H9 (cell line): ENCODE measurements around the gene CNNM4. TPM values are rescaled to one million over a fixed set of nuclear protein-coding genes. Genes with fewer than 3 reads are reported as not detected.

Experiments
- DNase-seq: peaks from one replicate; pipeline ENCODE4 v3.0.0-alpha.2; 2017
- H2AFZ ChIP-seq: one replicate; pipeline ENCODE4 v1.6.1; 2013; ENCODE audit warnings: mild to moderate bottlenecking, low read length, control low read depth, moderate library complexity
- H2AK5ac ChIP-seq: 2 replicates; pipeline ENCODE4 v1.6.1; 2013; ENCODE audit warnings: low read length, control low read depth, mixed read lengths; ENCODE audit not compliant: insufficient read length
- H2BK120ac ChIP-seq: one replicate; pipeline ENCODE4 v1.6.1; 2013; ENCODE audit warnings: low read depth, mild to moderate bottlenecking, low read length, control low read depth, inconsistent platforms; ENCODE audit not compliant: poor library complexity, severe bottlenecking
- H2BK12ac ChIP-seq: 2 replicates; pipeline ENCODE4 v1.6.1; 2013; ENCODE audit warnings: low read length, control low read depth, mixed read lengths, low read depth; ENCODE audit not compliant: insufficient read length
- H2BK15ac ChIP-seq: 2 replicates; pipeline ENCODE4 v1.6.1; 2013; ENCODE audit warnings: low read depth, low read length, control low read depth
- H2BK20ac ChIP-seq: one replicate; pipeline ENCODE4 v1.6.1; 2013; ENCODE audit warnings: low read depth, mild to moderate bottlenecking, low read length, control low read depth, inconsistent platforms; ENCODE audit not compliant: poor library complexity, severe bottlenecking
- H2BK5ac ChIP-seq: 2 replicates; pipeline ENCODE4 v1.6.1; 2013; ENCODE audit warnings: low read length, control low read depth, mixed read lengths; ENCODE audit not compliant: insufficient read length
- H3K14ac ChIP-seq: 2 replicates; pipeline ENCODE4 v1.6.1; 2013; ENCODE audit warnings: low read length, control low read depth; ENCODE audit not compliant: insufficient read depth
- H3K18ac ChIP-seq: 2 replicates; pipeline ENCODE4 v1.6.1; 2013; ENCODE audit warnings: low read depth, mild to moderate bottlenecking, mixed read lengths, low read length, control low read depth; ENCODE audit not compliant: insufficient read length
- H3K23ac ChIP-seq: 2 replicates; pipeline ENCODE4 v1.6.1; 2013; ENCODE audit warnings: low read length, control low read depth, mixed read lengths, low read depth; ENCODE audit not compliant: insufficient read length
- H3K23me2 ChIP-seq: 2 replicates; pipeline ENCODE4 v1.6.1; 2013; ENCODE audit warnings: low read depth, mild to moderate bottlenecking, mixed read lengths, low read length, control low read depth; ENCODE audit not compliant: insufficient read length, poor library complexity, severe bottlenecking
- H3K27ac ChIP-seq: 2 replicates; pipeline ENCODE4 v1.5.1; 2013; ENCODE audit warnings: low read length, control low read depth, mixed read lengths, low read depth; ENCODE audit not compliant: insufficient read length
- H3K27me3 ChIP-seq: 2 replicates; pipeline ENCODE4 v1.6.1; 2013; ENCODE audit warnings: low read length, control low read depth, inconsistent platforms; ENCODE audit not compliant: insufficient read depth
- H3K4ac ChIP-seq: 2 replicates; pipeline ENCODE4 v1.6.1; 2013; ENCODE audit warnings: low read depth, mild to moderate bottlenecking, control low read depth, inconsistent platforms, low read length, moderate library complexity
- H3K4me1 ChIP-seq: 2 replicates; pipeline ENCODE4 v1.6.1; 2013; ENCODE audit warnings: low read length, control low read depth, inconsistent platforms; ENCODE audit not compliant: insufficient read depth
- H3K4me2 ChIP-seq: 2 replicates; pipeline ENCODE4 v1.6.1; 2013; ENCODE audit warnings: low read length, control low read depth, mixed read lengths; ENCODE audit not compliant: insufficient read length, insufficient read depth
- H3K56ac ChIP-seq: 2 replicates; pipeline ENCODE4 v1.6.1; 2013; ENCODE audit warnings: low read depth, mild to moderate bottlenecking, mixed read lengths, low read length, control low read depth; ENCODE audit not compliant: insufficient read length
- H3K79me1 ChIP-seq: 2 replicates; pipeline ENCODE4 v1.6.1; 2013; ENCODE audit warnings: low read depth, mild to moderate bottlenecking, moderate library complexity, low read length, control low read depth, inconsistent platforms; ENCODE audit not compliant: insufficient read depth, poor library complexity, severe bottlenecking
- H3K79me2 ChIP-seq: 2 replicates; pipeline ENCODE4 v1.6.1; 2013; ENCODE audit warnings: low read length, control low read depth, inconsistent platforms; ENCODE audit not compliant: insufficient read depth
- H3K9ac ChIP-seq: 2 replicates; pipeline ENCODE4 v1.6.1; 2013; ENCODE audit warnings: low read length, control low read depth, mixed read lengths; ENCODE audit not compliant: insufficient read length; ENCODE audit errors: extremely low read depth
- H3K9me3 ChIP-seq: one replicate; pipeline ENCODE4 v1.6.1; 2013; ENCODE audit warnings: low read depth, low read length, inconsistent platforms; ENCODE audit not compliant: control insufficient read depth
- H3T11ph ChIP-seq: one replicate; pipeline ENCODE4 v1.6.1; 2013; ENCODE audit warnings: mild to moderate bottlenecking, low read length, control low read depth, inconsistent platforms
- H4K20me1 ChIP-seq: one replicate; pipeline ENCODE4 v1.6.1; 2013; ENCODE audit not compliant: control insufficient read depth, insufficient read length, insufficient read depth
- H4K5ac ChIP-seq: 2 replicates; pipeline ENCODE4 v1.6.1; 2013; ENCODE audit warnings: low read depth, mild to moderate bottlenecking, mixed read lengths, low read length, control low read depth; ENCODE audit not compliant: insufficient read length
- H4K8ac ChIP-seq: replicated peaks from 2 replicates; pipeline ENCODE4 v1.6.1; 2013; ENCODE audit warnings: low read length, control low read depth, mixed read lengths, low read depth; ENCODE audit not compliant: insufficient read length
- H4K91ac ChIP-seq: 2 replicates; pipeline ENCODE4 v1.6.1; 2013; ENCODE audit warnings: low read depth, mild to moderate bottlenecking, moderate library complexity, mixed read lengths, low read length, control low read depth; ENCODE audit not compliant: insufficient read length
- H3K27ac Mint-ChIP-seq, 3 experiments: 2 replicates in 2 of 3; 3 replicates in 1 of 3; pipeline ENCODE4 v1.8.0; 2020 to 2021; ENCODE audit warnings: mixed read lengths in 3 of 3, mild to moderate bottlenecking in 1 of 3, moderate library complexity in 1 of 3
- H3K27me3 Mint-ChIP-seq: 2 replicates; pipeline ENCODE4 v1.8.0; 2021; ENCODE audit warnings: low read depth, mild to moderate bottlenecking, moderate library complexity, mixed read lengths
- H3K36me3 Mint-ChIP-seq, 3 experiments: 2 replicates in 2 of 3; 3 replicates in 1 of 3; pipeline ENCODE4 v1.8.0; 2020 to 2021; ENCODE audit warnings: low read depth in 3 of 3, mixed read lengths in 3 of 3; ENCODE audit not compliant: insufficient read depth in 1 of 3
- H3K4me1 Mint-ChIP-seq, 2 experiments: 2 replicates each; pipeline ENCODE4 v1.8.0; 2020; ENCODE audit warnings: mixed read lengths in 2 of 2
- H3K4me3 Mint-ChIP-seq, 2 experiments: 2 replicates in 1 of 2; 3 replicates in 1 of 2; pipeline ENCODE4 v1.8.0; 2020 to 2021; ENCODE audit warnings: mild to moderate bottlenecking in 2 of 2, mixed read lengths in 2 of 2, moderate library complexity in 1 of 2
- H3K9me3 Mint-ChIP-seq, 2 experiments: 2 replicates in 1 of 2; 3 replicates in 1 of 2; pipeline ENCODE4 v1.8.0; 2020; ENCODE audit warnings: mild to moderate bottlenecking in 2 of 2, mixed read lengths in 2 of 2, moderate library complexity in 1 of 2
- WGBS: extraction: QIAGEN DNeasy Blood & Tissue Kit; methylation state at CpG from one replicate; pipeline ENCODE4 v1.1.7; 2013; ENCODE audit warnings: missing lambda C conversion rate, low lambda C conversion rate, mixed read lengths; ENCODE audit not compliant: insufficient read length; ENCODE audit errors: extremely low coverage; 5-methylcytosine and 5-hydroxymethylcytosine counted together
- total RNA-seq: library from RNA; stranded (reverse); gene quantifications from 2 replicates; pipeline ENCODE4 v1.2.1, GENCODE V29; 2021
- TF ChIP-seq, protein P1 (sequence below): fragments of 200-600 bp; sonication (generic); conservative IDR thresholded peaks from 3 replicates; pipeline ENCODE4 v1.8.0; 2021; ENCODE audit warnings: antibody characterized with exemption, mild to moderate bottlenecking

CNNM4 gene
- total RNA-seq, 1 experiment from 2014 or later = 8.5 TPM

DNA sequence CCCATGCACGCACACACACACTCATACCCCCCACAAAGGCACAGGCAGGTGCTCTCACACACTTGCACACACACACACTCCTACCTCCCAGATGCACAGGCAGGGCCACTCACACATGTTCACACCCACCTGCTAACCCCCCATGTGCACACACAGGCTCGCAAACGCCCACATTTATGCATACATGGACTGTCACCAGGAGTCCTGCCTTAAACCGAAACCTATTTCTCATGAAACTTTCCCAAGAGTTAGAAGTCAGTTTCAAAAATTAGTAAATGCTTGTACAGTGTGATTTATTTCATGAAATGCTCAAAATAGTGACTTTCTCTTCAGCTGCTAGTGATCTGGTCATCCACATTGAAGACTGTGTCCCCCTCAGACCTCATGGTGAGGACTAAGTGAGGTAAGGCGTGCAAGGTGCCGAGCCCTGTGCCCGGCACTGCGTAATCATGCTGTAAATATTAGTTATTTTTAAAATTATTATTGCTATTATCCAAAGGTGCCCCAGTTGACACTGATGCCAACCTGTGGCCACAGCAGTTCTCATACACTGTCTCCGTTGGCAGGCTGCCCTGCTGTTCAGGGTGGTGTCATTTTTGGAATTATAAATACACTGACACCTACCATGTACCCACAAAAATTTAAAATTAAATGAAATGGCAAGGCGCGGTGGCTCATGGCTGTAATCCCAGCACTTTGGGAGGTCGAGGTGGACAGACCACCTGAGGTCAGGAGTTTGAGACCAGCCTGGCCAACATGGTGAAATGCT lies 12.4 kb downstream of the CNNM4 start:
- Histone ChIP-seq H3K18ac (no peak overlapping the region), H2BK20ac (no peak overlapping the region), H4K91ac (no peak overlapping the region), H3K56ac (no peak overlapping the region), H3K14ac (no peak overlapping the region), H2AK5ac (no peak overlapping the region), H4K8ac (no peak overlapping the region), H3K4me2 (no peak overlapping the region), H3K79me2 (no peaks in the 10 kb centered on the region), H4K5ac (no peak overlapping the region), H3K23me2 (no peaks in the 10 kb centered on the region), H2BK5ac (no peak overlapping the region), H2AFZ (no peak overlapping the region), H2BK12ac (no peak overlapping the region), H2BK15ac (no peak overlapping the region), H2BK120ac (no peak overlapping the region), H3K79me1 (no peaks in the 10 kb centered on the region), H3K27me3 (no peaks in the 10 kb centered on the region), H3K9ac (no peak overlapping the region), H3K4ac (no peak overlapping the region), H3K4me1 (0 out of 2 replicates have a peak, but pooled peaks cover 2% of the 10 kb centered on the region), H3K23ac (no peak overlapping the region), H3K9me3 (no peaks in the 10 kb centered on the region), H4K20me1 (no peaks in the 10 kb centered on the region), H3T11ph (no peak overlapping the region), H3K27ac (no peak overlapping the region)
- no peak overlapping the region for H3K4me3 Mint-ChIP-seq
- H3K27me3 Mint-ChIP-seq = no peaks in the 10 kb centered on the region
- H3K27ac Mint-ChIP-seq = peak overlapping the region in 2 of 3 experiments; percentile 25 to 65; a peak in 3 of 7 replicates
- TF ChIP-seq, protein P1, sequence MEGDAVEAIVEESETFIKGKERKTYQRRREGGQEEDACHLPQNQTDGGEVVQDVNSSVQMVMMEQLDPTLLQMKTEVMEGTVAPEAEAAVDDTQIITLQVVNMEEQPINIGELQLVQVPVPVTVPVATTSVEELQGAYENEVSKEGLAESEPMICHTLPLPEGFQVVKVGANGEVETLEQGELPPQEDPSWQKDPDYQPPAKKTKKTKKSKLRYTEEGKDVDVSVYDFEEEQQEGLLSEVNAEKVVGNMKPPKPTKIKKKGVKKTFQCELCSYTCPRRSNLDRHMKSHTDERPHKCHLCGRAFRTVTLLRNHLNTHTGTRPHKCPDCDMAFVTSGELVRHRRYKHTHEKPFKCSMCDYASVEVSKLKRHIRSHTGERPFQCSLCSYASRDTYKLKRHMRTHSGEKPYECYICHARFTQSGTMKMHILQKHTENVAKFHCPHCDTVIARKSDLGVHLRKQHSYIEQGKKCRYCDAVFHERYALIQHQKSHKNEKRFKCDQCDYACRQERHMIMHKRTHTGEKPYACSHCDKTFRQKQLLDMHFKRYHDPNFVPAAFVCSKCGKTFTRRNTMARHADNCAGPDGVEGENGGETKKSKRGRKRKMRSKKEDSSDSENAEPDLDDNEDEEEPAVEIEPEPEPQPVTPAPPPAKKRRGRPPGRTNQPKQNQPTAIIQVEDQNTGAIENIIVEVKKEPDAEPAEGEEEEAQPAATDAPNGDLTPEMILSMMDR = no peak
- no peak for DNase-seq
- no CpG with 5 or more reads among the region's 12 CpGs for WGBS
- peaks cover 0 to 4% of the 10 kb centered on the region in 2 experiments; a peak in 3 of 5 replicates for H3K9me3 Mint-ChIP-seq
- H3K4me1 Mint-ChIP-seq = peaks cover 5 to 18% of the 10 kb centered on the region in 2 experiments; a peak in 3 of 4 replicates
- no peaks in the 10 kb centered on the region; a peak in 1 of 7 replicates for H3K36me3 Mint-ChIP-seq
